A673 (cell line): ENCODE measurements around the gene TMED6.
"Not testable (repeated sequence)": the region's sequence is repeated elsewhere in the genome, so short reads cannot be mapped to it uniquely, and the experiment has no call there.

Experiments
- EZH2 ChIP-seq: fragments of 200-600 bp; sonication (generic); IDR thresholded peaks from 2 replicates; pipeline ENCODE4 v1.6.1; 2017; ENCODE audit warnings: borderline replicate concordance, low read depth, mild to moderate bottlenecking, mixed read lengths, antibody characterized with exemption, low read length; ENCODE audit not compliant: poor library complexity, severe bottlenecking
- TF ChIP-seq, protein P1 (sequence below): fragments of 300-800, 200-600 bp; sonication (generic); conservative IDR thresholded peaks from 2 replicates; pipeline ENCODE4 v1.5.1; 2017; ENCODE audit warnings: low read depth, mild to moderate bottlenecking, antibody characterized with exemption, low read length, moderate library complexity, mixed read lengths

GRCh38 chr16:69360070-69360469 is 8.5 kb upstream of the TMED6 start:
- TF ChIP-seq, protein P1, sequence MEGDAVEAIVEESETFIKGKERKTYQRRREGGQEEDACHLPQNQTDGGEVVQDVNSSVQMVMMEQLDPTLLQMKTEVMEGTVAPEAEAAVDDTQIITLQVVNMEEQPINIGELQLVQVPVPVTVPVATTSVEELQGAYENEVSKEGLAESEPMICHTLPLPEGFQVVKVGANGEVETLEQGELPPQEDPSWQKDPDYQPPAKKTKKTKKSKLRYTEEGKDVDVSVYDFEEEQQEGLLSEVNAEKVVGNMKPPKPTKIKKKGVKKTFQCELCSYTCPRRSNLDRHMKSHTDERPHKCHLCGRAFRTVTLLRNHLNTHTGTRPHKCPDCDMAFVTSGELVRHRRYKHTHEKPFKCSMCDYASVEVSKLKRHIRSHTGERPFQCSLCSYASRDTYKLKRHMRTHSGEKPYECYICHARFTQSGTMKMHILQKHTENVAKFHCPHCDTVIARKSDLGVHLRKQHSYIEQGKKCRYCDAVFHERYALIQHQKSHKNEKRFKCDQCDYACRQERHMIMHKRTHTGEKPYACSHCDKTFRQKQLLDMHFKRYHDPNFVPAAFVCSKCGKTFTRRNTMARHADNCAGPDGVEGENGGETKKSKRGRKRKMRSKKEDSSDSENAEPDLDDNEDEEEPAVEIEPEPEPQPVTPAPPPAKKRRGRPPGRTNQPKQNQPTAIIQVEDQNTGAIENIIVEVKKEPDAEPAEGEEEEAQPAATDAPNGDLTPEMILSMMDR = not testable (repeated sequence)
- TF ChIP-seq EZH2 = not testable (repeated sequence)
